ENCODE results near the gene GBP4. TPM values are rescaled to one million over a fixed set of nuclear protein-coding genes. Genes with fewer than 3 reads are reported as not detected.

The GBP4 gene
- total and polyA plus RNA-seq, 4 experiments from 2014 or later, result 36.8 to 54.3 (median 49.0) TPM

- ChIA-PET POLR2A (ENCODE audit: partially characterized antibody) (interaction anchor here (2.4 kb wide), 1 partner anchor 8 kb away, joined by 10 read pairs; the partner anchor contains the start of gene GBP4), CTCF (ENCODE audit: partially characterized antibody) (no interaction called here)
- Mint-ChIP-seq H3K27me3 (no peaks in the 10 kb centered on the region), H3K36me3 (peaks cover 43 to 52% of the 10 kb centered on the region in 2 donors), H3K4me1 (peaks cover 4 to 16% (median 9%) of the 10 kb centered on the region in 4 donors), H3K4me3 (peak overlapping the region in 1 of 8 donors; percentile 37), H3K27ac (no peak overlapping the region), H3K9me3 (peaks cover 0 to 43% (median 22%) of the 10 kb centered on the region in 8 donors)
- Histone ChIP-seq H3K4me3 (ENCODE audit: low read length in 2 of 2) (no peak overlapping the region), H3K27ac (ENCODE audit: low read depth, low read length) (no peak overlapping the region), H3K27me3 (ENCODE audit: insufficient read depth, low read length) (no peaks in the 10 kb centered on the region), H3K9me3 (ENCODE audit: control insufficient read depth in 1 of 2, low read length in 2 of 2) (peaks cover 0 to 10% of the 10 kb centered on the region in 2 donors), H3K36me3 (ENCODE audit: insufficient read depth, low read length) (no peaks in the 10 kb centered on the region), H3K4me1 (ENCODE audit: insufficient read depth, low read length) (peaks cover 6% of the 10 kb centered on the region)
- intact Hi-C loops (cut with micrococcal nuclease), result no loop called here
- DNase-seq, result no peak
Observed at GRCh38 chr1:89206373-89206772, 7.6 kb upstream of the GBP4 start.

GRCh38 chr1:89203166-89203565 is 4.4 kb upstream of the GBP4 start:
- Mint-ChIP-seq H3K4me1 (peaks cover 17 to 43% (median 23%) of the 10 kb centered on the region in 4 donors), H3K27me3 (no peaks in the 10 kb centered on the region), H3K4me3 (no peak overlapping the region), H3K9me3 (peaks cover 0 to 30% (median 20%) of the 10 kb centered on the region in 8 donors), H3K27ac (no peak overlapping the region), H3K36me3 (peaks cover 32 to 46% of the 10 kb centered on the region in 2 donors)
- Histone ChIP-seq H3K4me1 (ENCODE audit: insufficient read depth, low read length) (peaks cover 24% of the 10 kb centered on the region), H3K27me3 (ENCODE audit: insufficient read depth, low read length) (no peaks in the 10 kb centered on the region), H3K4me3 (ENCODE audit: low read length in 2 of 2) (no peak overlapping the region), H3K27ac (ENCODE audit: low read depth, low read length) (no peak overlapping the region), H3K9me3 (ENCODE audit: control insufficient read depth in 1 of 2, low read length in 2 of 2) (peaks cover 0 to 10% of the 10 kb centered on the region in 2 donors), H3K36me3 (ENCODE audit: insufficient read depth, low read length) (no peaks in the 10 kb centered on the region)
- ChIA-PET POLR2A (ENCODE audit: partially characterized antibody) (no interaction called here), CTCF (ENCODE audit: partially characterized antibody) (interaction anchor here (1.0 to 1.8 kb wide), 5 partner anchors 71 to 229 kb away, joined by 3 to 5 read pairs (median 3); no protein-coding TSS in a partner anchor)
- DNase-seq, result no peak
- intact Hi-C loops (cut with micrococcal nuclease), result no loop called here

GRCh38 chr1:89201106-89201794 is 2.5 kb upstream of the GBP4 start:
- H3K4me1 ChIP-seq (ENCODE audit: insufficient read depth, low read length), result peaks cover 34% of the 10 kb centered on the region
- H3K27ac Mint-ChIP-seq, result peak overlapping the region; percentile 48 to 98 (median 87)
- H3K27me3 Mint-ChIP-seq, result no peaks in the 10 kb centered on the region
- H3K4me3 ChIP-seq (ENCODE audit: low read length in 2 of 2), result peak overlapping the region in 1 of 2 donors; percentile 27
- no peaks in the 10 kb centered on the region for H3K36me3 ChIP-seq (ENCODE audit: insufficient read depth, low read length)
- no peaks in the 10 kb centered on the region for H3K27me3 ChIP-seq (ENCODE audit: insufficient read depth, low read length)
- peak in 1 of 5 donors; percentile 41 for DNase-seq
- intact Hi-C loops (cut with micrococcal nuclease), result no loop called here
- H3K9me3 Mint-ChIP-seq, result peaks cover 0 to 26% (median 16%) of the 10 kb centered on the region in 8 donors
- peaks cover 26 to 61% (median 39%) of the 10 kb centered on the region in 4 donors for H3K4me1 Mint-ChIP-seq
- H3K36me3 Mint-ChIP-seq, result peaks cover 36 to 50% of the 10 kb centered on the region in 2 donors
- peaks cover 0 to 10% of the 10 kb centered on the region in 2 donors for H3K9me3 ChIP-seq (ENCODE audit: control insufficient read depth in 1 of 2, low read length in 2 of 2)
- ChIA-PET POLR2A (ENCODE audit: partially characterized antibody) (no interaction called here), CTCF (ENCODE audit: partially characterized antibody) (no interaction called here)
- H3K27ac ChIP-seq (ENCODE audit: low read depth, low read length), result peak overlapping the region; percentile 85
- H3K4me3 Mint-ChIP-seq, result peak overlapping the region; percentile 71 to 99 (median 98)

- peak in 4 of 5 donors; percentile 21 to 46 (median 39) for DNase-seq
- Mint-ChIP-seq H3K9me3 (peaks cover 0 to 24% (median 16%) of the 10 kb centered on the region in 8 donors), H3K36me3 (peaks cover 38 to 52% of the 10 kb centered on the region in 2 donors), H3K27ac (peak overlapping the region; percentile 48 to 98 (median 87)), H3K4me3 (peak overlapping the region; percentile 71 to 99 (median 98)), H3K4me1 (peaks cover 32 to 67% (median 45%) of the 10 kb centered on the region in 4 donors), H3K27me3 (no peaks in the 10 kb centered on the region)
- Histone ChIP-seq H3K36me3 (ENCODE audit: insufficient read depth, low read length) (no peaks in the 10 kb centered on the region), H3K4me3 (ENCODE audit: low read length in 2 of 2) (peak overlapping the region in 1 of 2 donors; percentile 27), H3K27ac (ENCODE audit: low read depth, low read length) (peak overlapping the region; percentile 85), H3K27me3 (ENCODE audit: insufficient read depth, low read length) (no peaks in the 10 kb centered on the region), H3K9me3 (ENCODE audit: control insufficient read depth in 1 of 2, low read length in 2 of 2) (peaks cover 0 to 10% of the 10 kb centered on the region in 2 donors), H3K4me1 (ENCODE audit: insufficient read depth, low read length) (peaks cover 39% of the 10 kb centered on the region)
- ChIA-PET CTCF (ENCODE audit: partially characterized antibody) (interaction anchor here (0.7 to 4.1 kb wide), 5 partner anchors 71 to 217 kb away, joined by 3 to 34 read pairs (median 15); partner anchors contain the start of gene GBP5), POLR2A (ENCODE audit: partially characterized antibody) (interaction anchor here (1.3 to 4.2 kb wide), 4 partner anchors 71 to 75 kb away, joined by 3 to 74 read pairs (median 9); partner anchors contain the start of gene GBP5)
- intact Hi-C loops (cut with micrococcal nuclease), result loop anchor here (1.0 kb wide), 1 partner anchor 158 kb away; no protein-coding TSS in a partner anchor
Observed at GRCh38 chr1:89200663-89201062, 1.9 kb upstream of the GBP4 start.

GRCh38 chr1:89199525-89200031 is 836 bp upstream of the GBP4 start:
- CTCF ChIA-PET (ENCODE audit: partially characterized antibody), result interaction anchor here (0.9 to 4.1 kb wide), 12 partner anchors 72 to 216 kb away, joined by 3 to 34 read pairs (median 8); partner anchors contain the start of gene GBP5
- Mint-ChIP-seq H3K27ac (peak overlapping the region; percentile 94 to 99 (median 95)), H3K4me3 (peak overlapping the region; percentile 96 to 99 (median 98)), H3K9me3 (peaks cover 0 to 14% (median 11%) of the 10 kb centered on the region in 8 donors), H3K27me3 (no peaks in the 10 kb centered on the region), H3K4me1 (peaks cover 43 to 78% (median 55%) of the 10 kb centered on the region in 4 donors), H3K36me3 (peaks cover 42 to 59% of the 10 kb centered on the region in 2 donors)
- no peaks in the 10 kb centered on the region for H3K27me3 ChIP-seq (ENCODE audit: insufficient read depth, low read length)
- H3K36me3 ChIP-seq (ENCODE audit: insufficient read depth, low read length), result no peaks in the 10 kb centered on the region
- H3K9me3 ChIP-seq (ENCODE audit: control insufficient read depth in 1 of 2, low read length in 2 of 2), result no peaks in the 10 kb centered on the region
- DNase-seq, result peak in 3 of 5 donors; percentile 16 to 37 (median 24)
- peak overlapping the region; percentile 85 for H3K27ac ChIP-seq (ENCODE audit: low read depth, low read length)
- POLR2A ChIA-PET (ENCODE audit: partially characterized antibody), result interaction anchor here (0.8 to 4.2 kb wide), 17 partner anchors 10 to 412 kb away, joined by 3 to 74 read pairs (median 4); partner anchors contain the start of gene GBP5
- intact Hi-C loops (cut with micrococcal nuclease), result loop anchor here (1.0 to 5.0 kb wide), 4 partner anchors 58 to 201 kb away; no protein-coding TSS in a partner anchor
- peaks cover 50% of the 10 kb centered on the region for H3K4me1 ChIP-seq (ENCODE audit: insufficient read depth, low read length)
- H3K4me3 ChIP-seq (ENCODE audit: low read length in 2 of 2), result peak overlapping the region; percentile 80

GRCh38 chr1:89198081-89198480 is 661 bp downstream of the GBP4 start:
- peaks cover 65% of the 10 kb centered on the region for H3K4me1 ChIP-seq (ENCODE audit: insufficient read depth, low read length)
- DNase-seq, result no peak
- CTCF ChIA-PET (ENCODE audit: partially characterized antibody), result interaction anchor here (0.6 to 4.1 kb wide), 13 partner anchors 61 to 214 kb away, joined by 3 to 34 read pairs (median 7); partner anchors contain the start of gene GBP5
- H3K27ac ChIP-seq (ENCODE audit: low read depth, low read length), result peak overlapping the region; percentile 85
- peaks cover 39 to 60% of the 10 kb centered on the region in 2 donors for H3K36me3 Mint-ChIP-seq
- H3K4me3 ChIP-seq (ENCODE audit: low read length in 2 of 2), result peak overlapping the region; percentile 80
- no peaks in the 10 kb centered on the region for H3K27me3 Mint-ChIP-seq
- H3K9me3 Mint-ChIP-seq, result peaks cover 0 to 1% (median 0%) of the 10 kb centered on the region in 8 donors
- peaks cover 14% of the 10 kb centered on the region for H3K36me3 ChIP-seq (ENCODE audit: insufficient read depth, low read length)
- peak overlapping the region; percentile 94 to 99 (median 95) for H3K27ac Mint-ChIP-seq
- no peaks in the 10 kb centered on the region for H3K9me3 ChIP-seq (ENCODE audit: control insufficient read depth in 1 of 2, low read length in 2 of 2)
- no peaks in the 10 kb centered on the region for H3K27me3 ChIP-seq (ENCODE audit: insufficient read depth, low read length)
- H3K4me1 Mint-ChIP-seq, result peaks cover 50 to 93% (median 66%) of the 10 kb centered on the region in 4 donors
- peak overlapping the region; percentile 96 to 99 (median 98) for H3K4me3 Mint-ChIP-seq
- POLR2A ChIA-PET (ENCODE audit: partially characterized antibody), result interaction anchor here (0.7 to 4.2 kb wide), 14 partner anchors 10 to 204 kb away, joined by 3 to 74 read pairs (median 5); partner anchors contain the start of genes GBP3 and GBP5
- intact Hi-C loops (cut with micrococcal nuclease), result loop anchor here (1.0 to 5.0 kb wide), 4 partner anchors 59 to 199 kb away; partner anchors contain the start of gene GBP5

All from CD4-positive, alpha-beta memory T cell (primary cell).